ENCODE results near the gene TTLL11. TPM values are rescaled to one million over a fixed set of nuclear protein-coding genes. Genes with fewer than 3 reads are reported as not detected.

TTLL11 gene
- total RNA-seq, 4 donors from 2014 or later: 7.2 to 12.1 (median 9.9) TPM

DNA sequence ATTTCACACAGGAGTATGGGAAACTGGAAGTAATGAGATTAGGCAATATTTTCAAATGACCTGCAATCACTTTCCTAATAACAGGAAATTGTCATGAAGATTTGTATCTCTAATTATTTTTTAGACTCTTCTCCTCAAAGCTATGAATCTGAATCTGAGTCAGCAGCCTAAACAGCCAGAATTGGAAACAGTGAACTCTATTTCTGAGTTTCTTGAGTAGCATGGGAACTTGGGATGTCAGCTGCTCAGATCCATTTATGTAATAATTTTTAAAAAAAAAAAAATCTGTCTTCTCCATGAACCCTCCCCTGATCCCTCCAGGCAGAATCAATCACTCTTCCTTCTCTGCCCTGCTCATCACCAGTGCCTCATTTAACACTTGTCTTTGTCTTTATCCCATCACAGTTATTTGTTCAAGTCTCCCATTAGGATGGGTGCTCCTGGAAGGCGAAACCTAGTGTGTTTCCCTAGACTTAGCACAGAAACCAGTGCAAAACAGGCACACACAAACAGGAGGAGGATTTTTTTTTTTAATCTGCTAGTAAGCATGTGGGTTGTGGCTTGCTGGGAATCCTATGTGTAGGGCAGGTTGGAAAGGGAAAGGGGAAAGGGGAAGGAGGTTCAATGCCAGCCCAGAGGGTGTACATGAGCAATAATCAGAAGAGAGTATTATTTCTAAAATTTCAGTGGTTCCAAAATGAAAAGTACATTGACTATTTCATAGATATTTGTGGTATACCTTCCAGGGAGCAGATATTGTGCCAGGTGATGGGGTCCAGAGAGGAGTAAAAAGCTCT lies 186.8 kb downstream of the TTLL11 start:
- Histone ChIP-seq H3K9me3 (no peaks in the 10 kb centered on the region), H3K36me3 (no peaks in the 10 kb centered on the region), H3K27ac (no peak overlapping the region), H3K4me1 (no peaks in the 10 kb centered on the region), H3K27me3 (no peaks in the 10 kb centered on the region), H3K4me3 (no peak overlapping the region)
- no peak for TF ChIP-seq POLR2AphosphoS5 (IDR thresholded peaks at IDR 0.05)
- TF ChIP-seq, protein P1, sequence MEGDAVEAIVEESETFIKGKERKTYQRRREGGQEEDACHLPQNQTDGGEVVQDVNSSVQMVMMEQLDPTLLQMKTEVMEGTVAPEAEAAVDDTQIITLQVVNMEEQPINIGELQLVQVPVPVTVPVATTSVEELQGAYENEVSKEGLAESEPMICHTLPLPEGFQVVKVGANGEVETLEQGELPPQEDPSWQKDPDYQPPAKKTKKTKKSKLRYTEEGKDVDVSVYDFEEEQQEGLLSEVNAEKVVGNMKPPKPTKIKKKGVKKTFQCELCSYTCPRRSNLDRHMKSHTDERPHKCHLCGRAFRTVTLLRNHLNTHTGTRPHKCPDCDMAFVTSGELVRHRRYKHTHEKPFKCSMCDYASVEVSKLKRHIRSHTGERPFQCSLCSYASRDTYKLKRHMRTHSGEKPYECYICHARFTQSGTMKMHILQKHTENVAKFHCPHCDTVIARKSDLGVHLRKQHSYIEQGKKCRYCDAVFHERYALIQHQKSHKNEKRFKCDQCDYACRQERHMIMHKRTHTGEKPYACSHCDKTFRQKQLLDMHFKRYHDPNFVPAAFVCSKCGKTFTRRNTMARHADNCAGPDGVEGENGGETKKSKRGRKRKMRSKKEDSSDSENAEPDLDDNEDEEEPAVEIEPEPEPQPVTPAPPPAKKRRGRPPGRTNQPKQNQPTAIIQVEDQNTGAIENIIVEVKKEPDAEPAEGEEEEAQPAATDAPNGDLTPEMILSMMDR (IDR thresholded peaks at IDR 0.05): no peak
- no peak for TF ChIP-seq POLR2A (IDR thresholded peaks at IDR 0.05)
- TF ChIP-seq EP300 (IDR thresholded peaks at IDR 0.05): no peak
- DNase-seq (ENCODE audit: low spot score in 2 of 2): no peak
- 84% methylated on average over 1 of the region's 1 CpG for WGBS

DNA sequence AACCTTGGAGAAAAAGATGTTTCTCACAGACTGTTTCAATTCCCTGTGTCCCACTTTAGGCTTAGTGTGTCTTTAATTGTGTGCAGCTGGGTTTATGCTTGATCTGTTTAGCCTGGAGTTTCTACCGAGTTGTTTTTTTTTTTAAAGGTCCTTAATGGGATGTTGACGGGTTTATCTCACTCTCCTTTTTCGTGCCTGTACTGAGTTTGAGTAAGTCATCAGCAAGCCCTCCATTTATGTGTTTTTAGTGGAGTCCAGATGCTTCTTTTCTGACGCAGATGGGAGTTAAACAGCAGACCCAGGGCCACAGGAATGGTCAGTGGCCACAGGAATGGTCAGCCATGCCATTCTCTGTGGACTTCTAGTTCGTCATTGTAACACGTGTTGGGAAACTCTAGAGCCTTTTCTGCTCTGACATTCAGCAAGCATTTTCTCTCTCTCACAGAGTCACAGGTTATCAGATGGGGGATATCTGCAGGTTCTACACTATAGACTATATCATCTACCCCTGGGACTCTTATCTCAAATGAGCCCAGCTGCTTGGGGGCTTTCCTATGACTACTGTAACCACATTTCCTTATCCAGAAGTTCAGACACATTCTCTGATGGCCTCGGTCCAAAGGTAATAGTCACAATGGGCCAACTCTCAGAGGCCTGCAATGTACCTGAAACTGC lies 190.5 kb downstream of the TTLL11 start:
- TF ChIP-seq EP300 (IDR thresholded peaks at IDR 0.05): no peak
- no peak for TF ChIP-seq POLR2A (IDR thresholded peaks at IDR 0.05)
- TF ChIP-seq POLR2AphosphoS5 (IDR thresholded peaks at IDR 0.05): no peak
- TF ChIP-seq, protein P1 (IDR thresholded peaks at IDR 0.05): no peak
- Histone ChIP-seq H3K4me1 (no peaks in the 10 kb centered on the region), H3K27me3 (no peaks in the 10 kb centered on the region), H3K27ac (peak overlapping the region; percentile 9), H3K4me3 (no peak overlapping the region), H3K36me3 (no peaks in the 10 kb centered on the region), H3K9me3 (no peaks in the 10 kb centered on the region)
- WGBS: 60% methylated on average over 7 of the region's 7 CpGs
- DNase-seq (ENCODE audit: low spot score in 2 of 2): no peak

DNA sequence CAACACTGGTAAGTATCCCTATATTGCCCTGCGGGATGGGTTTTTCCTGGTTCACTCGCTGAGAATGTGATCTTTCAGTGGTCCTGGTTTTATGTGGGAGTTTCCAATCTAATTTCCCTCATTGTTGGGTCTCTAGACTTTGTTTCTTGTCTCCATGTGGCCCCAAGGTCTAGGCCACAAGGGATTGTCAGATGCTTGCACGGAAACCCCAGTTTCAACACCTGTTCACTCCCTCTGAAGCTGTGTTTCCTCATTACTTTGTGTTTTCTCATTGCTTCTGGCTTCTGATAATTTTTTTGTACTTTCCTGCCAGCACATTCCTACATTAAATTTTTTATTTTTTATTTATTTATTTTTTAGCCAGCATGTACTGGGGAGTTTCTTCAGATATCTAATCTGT lies 191.5 kb downstream of the TTLL11 start:
- Histone ChIP-seq H3K27me3 (no peaks in the 10 kb centered on the region), H3K27ac (no peak overlapping the region), H3K36me3 (no peaks in the 10 kb centered on the region), H3K9me3 (no peaks in the 10 kb centered on the region), H3K4me3 (no peak overlapping the region), H3K4me1 (no peaks in the 10 kb centered on the region)
- TF ChIP-seq POLR2AphosphoS5 (IDR thresholded peaks at IDR 0.05) (no peak), POLR2A (IDR thresholded peaks at IDR 0.05) (no peak), EP300 (IDR thresholded peaks at IDR 0.05) (no peak)
- TF ChIP-seq, protein P1 (IDR thresholded peaks at IDR 0.05): no peak
- no peak for DNase-seq (ENCODE audit: low spot score in 2 of 2)
- WGBS: 92% methylated on average over 3 of the region's 3 CpGs

DNA sequence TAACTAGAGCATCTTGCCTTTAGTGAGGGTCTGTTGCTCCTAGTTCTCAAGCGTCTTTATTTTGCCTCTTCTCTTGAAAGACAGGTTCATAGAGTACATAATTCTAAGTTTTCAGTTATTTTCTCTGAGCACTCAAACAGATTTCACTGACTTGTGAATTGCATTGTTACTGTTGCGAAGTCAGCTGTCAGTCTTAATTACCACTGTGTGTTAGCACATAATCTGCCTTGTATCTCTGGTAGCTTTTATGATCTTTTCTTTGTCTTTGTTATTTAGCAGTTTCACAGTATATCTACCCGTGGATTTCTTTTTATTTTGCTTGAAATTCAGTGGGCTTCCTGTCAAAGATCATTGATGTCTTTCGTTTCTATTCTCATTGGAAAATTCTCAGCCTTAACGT lies 192.9 kb downstream of the TTLL11 start:
- TF ChIP-seq EP300 (IDR thresholded peaks at IDR 0.05): no peak
- TF ChIP-seq POLR2AphosphoS5 (IDR thresholded peaks at IDR 0.05): no peak
- no peak for TF ChIP-seq POLR2A (IDR thresholded peaks at IDR 0.05)
- TF ChIP-seq, protein P1 (IDR thresholded peaks at IDR 0.05): no peak
- Histone ChIP-seq H3K4me1 (no peaks in the 10 kb centered on the region), H3K36me3 (no peaks in the 10 kb centered on the region), H3K4me3 (no peak overlapping the region), H3K9me3 (no peaks in the 10 kb centered on the region), H3K27ac (no peak overlapping the region), H3K27me3 (no peaks in the 10 kb centered on the region)
- 77% methylated on average over 5 of the region's 5 CpGs for WGBS
- DNase-seq (ENCODE audit: low spot score in 2 of 2): no peak

DNA sequence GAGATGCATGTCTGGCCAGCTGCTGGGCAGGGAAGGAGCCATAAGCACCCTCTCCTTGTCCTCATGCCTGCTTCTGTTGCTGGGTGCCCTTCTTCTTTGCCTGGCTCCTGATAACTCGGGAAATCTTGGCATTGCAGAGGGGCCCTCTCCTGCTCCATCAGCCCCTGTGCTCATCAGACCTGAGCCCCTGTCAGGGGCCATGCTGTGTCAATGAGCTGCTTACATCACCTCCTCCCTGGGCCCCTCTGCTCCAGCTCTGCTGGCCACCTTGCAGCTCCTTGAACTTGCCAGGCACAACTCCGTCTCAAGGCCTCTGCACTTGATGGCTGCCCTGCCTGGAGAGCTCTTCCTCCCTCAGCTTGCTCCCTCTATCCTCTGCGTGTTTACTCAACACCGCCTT lies 194.3 kb downstream of the TTLL11 start:
- TF ChIP-seq EP300 (IDR thresholded peaks at IDR 0.05): no peak
- TF ChIP-seq, protein P1 (IDR thresholded peaks at IDR 0.05): no peak
- no peak for TF ChIP-seq POLR2A (IDR thresholded peaks at IDR 0.05)
- TF ChIP-seq POLR2AphosphoS5 (IDR thresholded peaks at IDR 0.05): no peak
- Histone ChIP-seq H3K27ac (no peak overlapping the region), H3K36me3 (no peaks in the 10 kb centered on the region), H3K4me3 (no peak overlapping the region), H3K4me1 (no peaks in the 10 kb centered on the region), H3K27me3 (no peaks in the 10 kb centered on the region), H3K9me3 (no peaks in the 10 kb centered on the region)
- no peak for DNase-seq (ENCODE audit: low spot score in 2 of 2)
- WGBS: 96% methylated on average over 4 of the region's 4 CpGs

Measured in suprapubic skin (tissue), 4 donors.